Gastrocnemius medialis (tissue), 4 donors: ENCODE measurements around the gene PLEKHG4B.

Experiments used
- POLR2A ChIP-seq, 2 donors: fragments of 450-650 bp; IDR thresholded peaks; one replicate each; pipeline ENCODE4 v1.6.1; 2017; ENCODE audit warnings: antibody characterized with exemption in 2 of 2, mild to moderate bottlenecking in 2 of 2, moderate library complexity in 2 of 2
- TF ChIP-seq, protein P1 (sequence below), 5 experiments: fragments of 450-650 bp in 3 of 5; fragments of 200-600 bp in 2 of 5; sonication (generic) in 2 of 5; IDR thresholded peaks in 4 of 5; conservative IDR thresholded peaks in 1 of 5; 1 replicate in 4 of 5; 2 replicates in 1 of 5; pipeline ENCODE4 v1.5.1; 2016 to 2019; ENCODE audit warnings: antibody characterized with exemption in 5 of 5, mild to moderate bottlenecking in 3 of 5, moderate library complexity in 3 of 5

DNA sequence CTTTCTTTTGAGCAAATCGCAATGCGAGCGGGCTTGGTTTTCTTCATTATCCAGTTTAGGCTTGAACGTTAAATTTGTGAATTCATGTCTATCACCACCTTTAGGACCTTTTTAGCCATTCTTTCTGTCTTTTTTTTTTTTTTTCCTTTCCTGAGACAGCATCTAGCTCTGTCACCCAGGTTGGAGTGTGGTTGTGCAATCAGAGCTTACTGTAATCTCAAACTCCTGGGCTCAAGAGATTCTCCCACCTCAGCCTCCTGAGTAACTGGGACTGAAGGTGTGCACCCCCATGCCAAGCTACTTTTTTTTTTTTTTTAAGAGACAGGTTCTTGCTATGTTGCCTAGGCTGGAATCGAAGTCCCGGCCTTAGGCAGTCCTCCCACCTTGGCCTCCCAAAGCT lies 60.1 kb downstream of the PLEKHG4B start:
- TF ChIP-seq, protein P1, sequence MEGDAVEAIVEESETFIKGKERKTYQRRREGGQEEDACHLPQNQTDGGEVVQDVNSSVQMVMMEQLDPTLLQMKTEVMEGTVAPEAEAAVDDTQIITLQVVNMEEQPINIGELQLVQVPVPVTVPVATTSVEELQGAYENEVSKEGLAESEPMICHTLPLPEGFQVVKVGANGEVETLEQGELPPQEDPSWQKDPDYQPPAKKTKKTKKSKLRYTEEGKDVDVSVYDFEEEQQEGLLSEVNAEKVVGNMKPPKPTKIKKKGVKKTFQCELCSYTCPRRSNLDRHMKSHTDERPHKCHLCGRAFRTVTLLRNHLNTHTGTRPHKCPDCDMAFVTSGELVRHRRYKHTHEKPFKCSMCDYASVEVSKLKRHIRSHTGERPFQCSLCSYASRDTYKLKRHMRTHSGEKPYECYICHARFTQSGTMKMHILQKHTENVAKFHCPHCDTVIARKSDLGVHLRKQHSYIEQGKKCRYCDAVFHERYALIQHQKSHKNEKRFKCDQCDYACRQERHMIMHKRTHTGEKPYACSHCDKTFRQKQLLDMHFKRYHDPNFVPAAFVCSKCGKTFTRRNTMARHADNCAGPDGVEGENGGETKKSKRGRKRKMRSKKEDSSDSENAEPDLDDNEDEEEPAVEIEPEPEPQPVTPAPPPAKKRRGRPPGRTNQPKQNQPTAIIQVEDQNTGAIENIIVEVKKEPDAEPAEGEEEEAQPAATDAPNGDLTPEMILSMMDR (IDR thresholded peaks at IDR 0.05 in 4 of 5, conservative IDR thresholded peaks at IDR 0.05 in 1 of 5) = no peak
- no peak for TF ChIP-seq POLR2A (IDR thresholded peaks at IDR 0.05)
